SK-N-SH treated with all-trans-retinoic acid at 6 μM for 48 hours (cell line): ENCODE measurements around the gene DOCK9.
A peak's percentile ranks its signal among the peaks of the same experiment; 100 is the strongest.

Experiments
- ATAC-seq: fragments of 200-7000 bp; cut with Tn5 transposase; 3 replicates; pipeline ENCODE4 v1.9.1; 2020; ENCODE audit warnings: mild to moderate bottlenecking, moderate library complexity
- ARNTL ChIP-seq: fragments of 450-650 bp; formaldehyde crosslinking; IDR thresholded peaks from 2 replicates; pipeline ENCODE4 v1.5.0; 2020; ENCODE audit warnings: low read depth, mild to moderate bottlenecking, moderate library complexity, borderline replicate concordance
- BACH2 ChIP-seq: fragments of 250-450 bp; sonication (Bioruptor Pico); IDR thresholded peaks from 2 replicates; pipeline ENCODE4 v1.9.0; 2021; ENCODE audit warnings: mild to moderate bottlenecking, borderline replicate concordance
- CREB5 ChIP-seq: fragments of 250-450 bp; sonication (Bioruptor Pico); IDR thresholded peaks from 2 replicates; pipeline ENCODE4 v1.5.1; 2020; ENCODE audit warnings: low read depth, mild to moderate bottlenecking, moderate library complexity
- CSDC2 ChIP-seq: fragments of 250-450 bp; sonication (Bioruptor Pico); IDR thresholded peaks from 2 replicates; pipeline ENCODE4 v1.5.0; 2020; ENCODE audit warnings: mild to moderate bottlenecking, moderate library complexity
- CSRNP3 ChIP-seq: fragments of 250-450 bp; sonication (Bioruptor Pico); IDR thresholded peaks from 2 replicates; pipeline ENCODE4 v1.5.1; 2021; ENCODE audit warnings: mild to moderate bottlenecking, moderate library complexity
- ESRRG ChIP-seq: fragments of 250-450 bp; sonication (Bioruptor Pico); IDR thresholded peaks from 2 replicates; pipeline ENCODE4 v1.6.1; 2021; ENCODE audit warnings: mild to moderate bottlenecking
- GLIS3 ChIP-seq: fragments of 250-450 bp; sonication (Bioruptor Pico); IDR thresholded peaks from 2 replicates; pipeline ENCODE4 v1.5.0; 2020; ENCODE audit warnings: mild to moderate bottlenecking, moderate library complexity
- ISL1 ChIP-seq: fragments of 250-450 bp; sonication (Bioruptor Pico); IDR thresholded peaks from 2 replicates; pipeline ENCODE4 v2.1.2; 2022; ENCODE audit warnings: mild to moderate bottlenecking, moderate library complexity
- OSR1 ChIP-seq: fragments of 250-450 bp; sonication (Bioruptor Pico); IDR thresholded peaks from 2 replicates; pipeline ENCODE4 v1.8.0; 2022; ENCODE audit warnings: moderate library complexity, mild to moderate bottlenecking, inconsistent platforms
- POU6F1 ChIP-seq: fragments of 250-450 bp; sonication (Bioruptor Pico); IDR thresholded peaks from 2 replicates; pipeline ENCODE4 v1.8.0; 2021; ENCODE audit warnings: low read depth, mild to moderate bottlenecking, moderate library complexity, borderline replicate concordance
- PPARA ChIP-seq: fragments of 250-450 bp; sonication (Bioruptor Pico); IDR thresholded peaks from 2 replicates; pipeline ENCODE4 v1.5.0; 2020; ENCODE audit warnings: mild to moderate bottlenecking, borderline replicate concordance
- RARB ChIP-seq: fragments of 250-450 bp; sonication (Bioruptor Pico); IDR thresholded peaks from 2 replicates; pipeline ENCODE4 v1.8.0; 2021; ENCODE audit warnings: mild to moderate bottlenecking, moderate library complexity
- SNAI2 ChIP-seq: fragments of 250-450 bp; sonication (Bioruptor Pico); IDR thresholded peaks from 2 replicates; pipeline ENCODE4 v1.5.0; 2020; ENCODE audit warnings: mild to moderate bottlenecking, moderate library complexity
- TCF4 ChIP-seq: fragments of 250-450 bp; sonication (Bioruptor Pico); IDR thresholded peaks from 2 replicates; pipeline ENCODE4 v1.8.0; 2021; ENCODE audit warnings: mild to moderate bottlenecking, moderate library complexity, borderline replicate concordance
- TOX ChIP-seq: fragments of 250-450 bp; sonication (Bioruptor Pico); IDR thresholded peaks from 2 replicates; pipeline ENCODE4 v1.8.0; 2021; ENCODE audit warnings: mild to moderate bottlenecking, moderate library complexity, borderline replicate concordance
- TSHZ2 ChIP-seq: fragments of 250-450 bp; sonication (Bioruptor Pico); IDR thresholded peaks from 2 replicates; pipeline ENCODE4 v1.5.0; 2020; ENCODE audit warnings: mild to moderate bottlenecking, moderate library complexity
- ZC3H10 ChIP-seq: fragments of 250-450 bp; sonication (Bioruptor Pico); IDR thresholded peaks from 2 replicates; pipeline ENCODE4 v1.5.1; 2021; ENCODE audit warnings: mild to moderate bottlenecking, moderate library complexity
- ZFP3 ChIP-seq: fragments of 250-450 bp; sonication (Bioruptor Pico); IDR thresholded peaks from 2 replicates; pipeline ENCODE4 v1.5.0; 2020; ENCODE audit warnings: mild to moderate bottlenecking, moderate library complexity
- ZFP30 ChIP-seq: fragments of 450-650 bp; formaldehyde crosslinking; IDR thresholded peaks from 2 replicates; pipeline ENCODE4 v1.5.0; 2022; ENCODE audit warnings: mild to moderate bottlenecking, moderate library complexity
- ZNF565 ChIP-seq: fragments of 450-650 bp; formaldehyde crosslinking; conservative IDR thresholded peaks from 2 replicates; pipeline ENCODE4 v1.5.0; 2020; ENCODE audit warnings: low read depth, mild to moderate bottlenecking, moderate library complexity
- ZNF8 ChIP-seq: fragments of 450-650 bp; formaldehyde crosslinking; IDR thresholded peaks from 2 replicates; pipeline ENCODE4 v1.5.0; 2020; ENCODE audit warnings: mild to moderate bottlenecking, moderate library complexity

The DOCK9 gene

GRCh38 chr13:98975822-98976261 lies 2.0 kb downstream of the DOCK9 start:
- TF ChIP-seq ZNF8 (no peak), ZNF565 (CRISPR knock-in tag) (no peak), CSDC2 (no peak), TCF4 (CRISPR knock-in tag) (no peak), CSRNP3 (CRISPR knock-in tag) (no peak), ZC3H10 (no peak), CREB5 (CRISPR knock-in tag) (no peak), ESRRG (CRISPR knock-in tag) (no peak), GLIS3 (no peak), TOX (CRISPR knock-in tag) (no peak)
- no peak for ATAC-seq

- TF ChIP-seq ZC3H10 (no peak), POU6F1 (CRISPR knock-in tag) (no peak), SNAI2 (no peak), PPARA (CRISPR knock-in tag) (no peak), TSHZ2 (CRISPR knock-in tag) (no peak), ZNF565 (CRISPR knock-in tag) (no peak), ZNF8 (no peak), BACH2 (no peak), CREB5 (CRISPR knock-in tag) (no peak), RARB (CRISPR knock-in tag) (no peak), OSR1 (CRISPR knock-in tag) (no peak), CSDC2 (no peak), ARNTL (no peak), ZFP30 (CRISPR knock-in tag) (no peak), ESRRG (CRISPR knock-in tag) (no peak), ZFP3 (CRISPR knock-in tag) (no peak), TCF4 (CRISPR knock-in tag) (no peak), ISL1 (CRISPR knock-in tag) (no peak)
- no peak for ATAC-seq
These were observed 3.8 kb downstream of the DOCK9 start for GRCh38 chr13:98974053-98974452.

GRCh38 chr13:98972627-98973026 lies 5.2 kb downstream of the DOCK9 start:
- TF ChIP-seq ZNF565 (CRISPR knock-in tag) = no peak
- TF ChIP-seq ISL1 (CRISPR knock-in tag) = peak; percentile 88
- TF ChIP-seq CREB5 (CRISPR knock-in tag) = no peak
- peak; percentile 88 for ATAC-seq
